WTC11 (cell line): ENCODE results near the gene NPAS2. TPM values are rescaled to one million over a fixed set of nuclear protein-coding genes. Genes with fewer than 3 reads are reported as not detected.

Source experiments
- ATAC-seq: fragments of 200-7000 bp; cut with Tn5 transposase; 2 replicates; pipeline ENCODE4 v1.10.0; 2021; ENCODE audit warnings: mild to moderate bottlenecking, moderate library complexity
- Bru-seq: library from RNA; stranded (reverse); fragments of 400-500 nt; gene quantifications from one replicate; lab custom pipeline; 2021; lab: Mats Ljungman, UMichigan
- CTCF ChIA-PET: fragments of 300-600 bp; sonication (Branson Sonifier 250); formaldehyde crosslinking; loops from one replicate; lab custom pipeline; 2021; ENCODE audit warnings: antibody characterized with exemption; lab: Charles Lee
- POLR2A ChIA-PET: fragments of 350-600 bp; sonication (Branson Sonifier 250); formaldehyde crosslinking; loops from one replicate; lab custom pipeline; 2021; ENCODE audit warnings: antibody characterized with exemption; lab: Charles Lee
- DNase-seq: peaks from one replicate; pipeline ENCODE4 v3.0.0; 2021; ENCODE audit warnings: low spot score
- H3K27ac Mint-ChIP-seq: 2 replicates; pipeline ENCODE4 v1.8.0; 2021; ENCODE audit warnings: mixed read lengths
- H3K27me3 Mint-ChIP-seq: 2 replicates; pipeline ENCODE4 v1.8.0; 2021; ENCODE audit warnings: low read depth, mild to moderate bottlenecking, moderate library complexity, mixed read lengths
- H3K36me3 Mint-ChIP-seq: 2 replicates; pipeline ENCODE4 v1.8.0; 2021; ENCODE audit warnings: mixed read lengths
- H3K4me1 Mint-ChIP-seq: 2 replicates; pipeline ENCODE4 v1.8.0; 2022; ENCODE audit warnings: mixed read lengths
- H3K4me3 Mint-ChIP-seq: 2 replicates; pipeline ENCODE4 v1.8.0; 2021; ENCODE audit warnings: mild to moderate bottlenecking, moderate library complexity, mixed read lengths
- H3K9me3 Mint-ChIP-seq: 2 replicates; pipeline ENCODE4 v1.8.0; 2021; ENCODE audit warnings: mixed read lengths
- ATF1 ChIP-seq: sonication (generic); formaldehyde crosslinking; IDR thresholded peaks from 2 replicates; pipeline ENCODE4 v1.8.1; 2023; ENCODE audit warnings: mild to moderate bottlenecking, moderate library complexity, missing genetic modification reagents
- CBFB ChIP-seq: sonication (generic); formaldehyde crosslinking; IDR thresholded peaks from 2 replicates; pipeline ENCODE4 v1.8.1; 2022; ENCODE audit warnings: mild to moderate bottlenecking, low read depth, missing genetic modification reagents
- FOXP1 ChIP-seq: sonication (generic); formaldehyde crosslinking; IDR thresholded peaks from 2 replicates; pipeline ENCODE4 v1.8.0; 2022; ENCODE audit warnings: missing genetic modification reagents, mild to moderate bottlenecking, moderate library complexity, borderline replicate concordance
- GABPB1 ChIP-seq: sonication (generic); formaldehyde crosslinking; IDR thresholded peaks from 2 replicates; pipeline ENCODE4 v1.8.1; 2023; ENCODE audit warnings: mild to moderate bottlenecking, missing genetic modification reagents
- IRF2 ChIP-seq: sonication (generic); formaldehyde crosslinking; IDR thresholded peaks from 2 replicates; pipeline ENCODE4 v1.8.0; 2022; ENCODE audit warnings: low read depth, missing genetic modification reagents, borderline replicate concordance
- ZNF263 ChIP-seq: sonication (generic); formaldehyde crosslinking; IDR thresholded peaks from 2 replicates; pipeline ENCODE4 v1.8.1; 2022; ENCODE audit warnings: low read depth, mild to moderate bottlenecking, moderate library complexity, missing genetic modification reagents
- ZNF671 ChIP-seq: fragments of 250-450 bp; sonication (Bioruptor Pico); IDR thresholded peaks from 2 replicates; pipeline ENCODE4 v1.8.0; 2021; ENCODE audit warnings: mild to moderate bottlenecking
- long read RNA-seq, 3 experiments: library from RNA in 1 of 3; library from capped mRNA in 1 of 3; library from polyadenylated mRNA in 1 of 3; unstranded in 2 of 3; stranded (forward) in 1 of 3; transcript quantifications; one replicate each; pipeline ENCODE4 v2.0.0, GENCODE V29; 2021
- total RNA-seq: library from RNA; stranded (reverse); gene quantifications from 3 replicates; pipeline ENCODE4 v1.2.3, GENCODE V29; 2021
- TF ChIP-seq, protein P1 (sequence below): sonication (generic); formaldehyde crosslinking; IDR thresholded peaks from 2 replicates; pipeline ENCODE4 v1.8.1; 2022; ENCODE audit warnings: low read depth, mild to moderate bottlenecking, moderate library complexity, missing genetic modification reagents, borderline replicate concordance
- TF ChIP-seq, protein P2 (sequence below): fragments of 250-450 bp; sonication (Bioruptor Pico); IDR thresholded peaks from 2 replicates; pipeline ENCODE4 v1.9.0; 2021; ENCODE audit warnings: mild to moderate bottlenecking, borderline replicate concordance
- TF ChIP-seq, protein P3 (sequence below): sonication (generic); formaldehyde crosslinking; IDR thresholded peaks from 2 replicates; pipeline ENCODE4 v1.8.1; 2022; ENCODE audit warnings: mild to moderate bottlenecking, missing genetic modification reagents, moderate library complexity, borderline replicate concordance
- TF ChIP-seq, protein P4 (sequence below): sonication (generic); formaldehyde crosslinking; IDR thresholded peaks from 2 replicates; pipeline ENCODE4 v1.8.0; 2023; ENCODE audit warnings: missing genetic modification reagents, mild to moderate bottlenecking, borderline replicate concordance
- TF ChIP-seq, protein P5 (sequence below): sonication (generic); formaldehyde crosslinking; IDR thresholded peaks from 2 replicates; pipeline ENCODE4 v1.8.1; 2023; ENCODE audit warnings: mild to moderate bottlenecking, missing genetic modification reagents
- TF ChIP-seq, protein P6 (sequence below): fragments of 250-450 bp; sonication (Bioruptor Pico); IDR thresholded peaks from 2 replicates; pipeline ENCODE4 v1.9.0; 2021; ENCODE audit warnings: mild to moderate bottlenecking

NPAS2 gene, protein sequence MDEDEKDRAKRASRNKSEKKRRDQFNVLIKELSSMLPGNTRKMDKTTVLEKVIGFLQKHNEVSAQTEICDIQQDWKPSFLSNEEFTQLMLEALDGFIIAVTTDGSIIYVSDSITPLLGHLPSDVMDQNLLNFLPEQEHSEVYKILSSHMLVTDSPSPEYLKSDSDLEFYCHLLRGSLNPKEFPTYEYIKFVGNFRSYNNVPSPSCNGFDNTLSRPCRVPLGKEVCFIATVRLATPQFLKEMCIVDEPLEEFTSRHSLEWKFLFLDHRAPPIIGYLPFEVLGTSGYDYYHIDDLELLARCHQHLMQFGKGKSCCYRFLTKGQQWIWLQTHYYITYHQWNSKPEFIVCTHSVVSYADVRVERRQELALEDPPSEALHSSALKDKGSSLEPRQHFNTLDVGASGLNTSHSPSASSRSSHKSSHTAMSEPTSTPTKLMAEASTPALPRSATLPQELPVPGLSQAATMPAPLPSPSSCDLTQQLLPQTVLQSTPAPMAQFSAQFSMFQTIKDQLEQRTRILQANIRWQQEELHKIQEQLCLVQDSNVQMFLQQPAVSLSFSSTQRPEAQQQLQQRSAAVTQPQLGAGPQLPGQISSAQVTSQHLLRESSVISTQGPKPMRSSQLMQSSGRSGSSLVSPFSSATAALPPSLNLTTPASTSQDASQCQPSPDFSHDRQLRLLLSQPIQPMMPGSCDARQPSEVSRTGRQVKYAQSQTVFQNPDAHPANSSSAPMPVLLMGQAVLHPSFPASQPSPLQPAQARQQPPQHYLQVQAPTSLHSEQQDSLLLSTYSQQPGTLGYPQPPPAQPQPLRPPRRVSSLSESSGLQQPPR
- total RNA-seq: 1.9 to 3.7 TPM (median 2.6 TPM) in 3 replicates
- Bru-seq, nascent RNA: percentile 31 among the genes with signal in this experiment
- long read RNA-seq, experiment 1, full-length matches to known transcripts: 1 of 9 reads
- long read RNA-seq, experiment 1, partial matches to known transcripts: 2 of 9 reads
- long read RNA-seq, experiment 1, other reads (novel, unspliced or antisense): 6 of 9 reads
- long read RNA-seq, experiment 2, partial matches to known transcripts: 1 of 6 reads
- long read RNA-seq, experiment 2, other reads (novel, unspliced or antisense): 5 of 6 reads
- long read RNA-seq, experiment 3, partial matches to known transcripts: 0 of 1 reads
- long read RNA-seq, experiment 3, other reads (novel, unspliced or antisense): 1 of 1 reads

DNA sequence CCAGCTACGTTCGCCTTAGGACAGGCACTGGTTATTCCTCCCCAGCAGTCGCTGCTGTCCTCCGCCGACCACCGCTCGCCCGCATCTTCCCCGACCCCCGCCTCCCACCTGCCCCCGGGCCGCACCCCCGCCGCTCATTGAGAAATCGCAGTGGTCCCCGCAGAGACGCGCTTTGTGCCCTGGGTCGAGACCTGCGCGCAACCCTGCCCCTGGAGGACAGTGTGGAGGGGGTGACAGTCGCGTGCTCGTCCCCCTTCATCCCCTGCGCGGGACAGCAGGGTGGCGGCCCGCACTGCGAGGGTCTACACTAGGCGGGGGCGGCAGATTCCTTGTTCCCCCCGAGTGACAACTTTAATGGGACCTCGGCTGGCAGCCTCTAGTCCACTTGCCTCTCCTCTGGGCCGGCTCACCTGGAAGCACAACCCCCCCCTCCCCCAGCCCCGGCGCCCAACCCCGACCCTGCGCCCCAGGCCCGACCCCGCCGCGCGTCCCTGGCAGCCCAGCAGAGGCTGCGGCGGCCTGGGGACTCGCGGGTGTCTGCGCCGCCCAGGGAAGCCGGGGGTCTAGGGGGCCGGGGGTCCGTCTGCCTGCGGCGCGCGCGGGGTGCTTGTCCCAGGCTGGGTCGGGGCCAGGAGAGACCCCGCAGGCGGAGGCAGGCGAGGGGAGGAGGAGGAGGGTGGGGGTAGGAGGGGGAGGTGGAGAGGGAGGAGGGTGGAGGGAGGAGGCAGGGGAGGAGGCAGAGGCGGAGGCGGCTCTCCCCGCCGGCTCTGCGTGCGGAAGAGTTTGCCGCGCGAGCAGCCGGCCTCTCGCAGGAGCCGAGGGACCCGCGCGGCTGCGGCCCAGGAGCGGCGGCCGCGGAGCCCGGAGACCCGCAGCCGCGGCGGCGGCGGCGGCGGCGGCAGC lies at the start of gene NPAS2:
NPAS2 (plus strand) TSS at position 770 of the 903 bp plus-strand sequence. CDS start 84,616 bp downstream, outside the sequence.
- peaks cover 79% of the 10 kb centered on the region for H3K27me3 Mint-ChIP-seq
- POLR2A ChIA-PET: interaction anchor here (0.7 kb wide), 1 partner anchor 62 kb away, joined by 3 read pairs; no protein-coding TSS in a partner anchor
- CTCF ChIA-PET: interaction anchor here (1.1 to 1.8 kb wide), 3 partner anchors 10 to 209 kb away, joined by 4 read pairs; no protein-coding TSS in a partner anchor
- no peaks in the 10 kb centered on the region for H3K9me3 Mint-ChIP-seq
- peak; percentile 30 for DNase-seq
- no peak within 1 kb of the TSS for H3K27ac Mint-ChIP-seq
- peak; percentile 26 for ATAC-seq
- peaks cover 33% of the 10 kb centered on the region for H3K4me1 Mint-ChIP-seq
- peak within 1 kb of the TSS; percentile 73 for H3K4me3 Mint-ChIP-seq
- peak; percentile 6; the same call in 1 of the 2 replicates for TF ChIP-seq GABPB1
- 0 out of 2 replicates have a peak, but pooled peaks have one; percentile 48 for TF ChIP-seq ZNF263 (CRISPR knock-in tag)
- TF ChIP-seq IRF2 (CRISPR knock-in tag): no peak
- TF ChIP-seq, all 79 proteins: peak for 2
- H3K36me3 Mint-ChIP-seq: no peaks in the 10 kb centered on the region

DNA sequence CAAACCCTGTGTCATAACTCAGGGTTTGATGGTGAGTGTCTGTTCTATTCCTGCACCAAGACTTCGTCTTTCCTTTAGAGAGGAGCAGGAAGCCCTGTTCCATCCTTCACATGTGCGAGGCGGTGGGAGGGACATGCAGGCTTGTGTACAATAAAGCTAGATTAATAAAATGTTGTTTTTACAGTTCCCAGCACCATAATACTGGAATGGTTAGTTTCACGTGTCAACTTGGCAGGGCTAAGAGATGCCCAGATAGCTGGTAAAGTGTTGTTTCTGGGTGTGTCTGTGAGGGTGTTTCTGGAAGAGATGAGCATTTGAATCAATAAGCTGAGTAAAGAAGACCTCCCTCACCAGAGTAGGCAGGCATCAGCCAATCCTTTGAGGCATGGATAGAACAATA lies 48.8 kb upstream of the NPAS2 start:
- DNase-seq (no peak), ATAC-seq (no peak)
- H3K4me3 Mint-ChIP-seq: no peak overlapping the region
- ChIA-PET CTCF (no interaction called here), POLR2A (no interaction called here)
- H3K4me1 Mint-ChIP-seq: peaks cover 4% of the 10 kb centered on the region; the same call in 1 of the 2 replicates
- no peak overlapping the region for H3K27ac Mint-ChIP-seq
- H3K9me3 Mint-ChIP-seq: 0 out of 2 replicates have a peak, but pooled peaks cover 7% of the 10 kb centered on the region
- H3K36me3 Mint-ChIP-seq: no peaks in the 10 kb centered on the region
- no peaks in the 10 kb centered on the region for H3K27me3 Mint-ChIP-seq
- no peak for TF ChIP-seq FOXP1
- TF ChIP-seq, protein P1, sequence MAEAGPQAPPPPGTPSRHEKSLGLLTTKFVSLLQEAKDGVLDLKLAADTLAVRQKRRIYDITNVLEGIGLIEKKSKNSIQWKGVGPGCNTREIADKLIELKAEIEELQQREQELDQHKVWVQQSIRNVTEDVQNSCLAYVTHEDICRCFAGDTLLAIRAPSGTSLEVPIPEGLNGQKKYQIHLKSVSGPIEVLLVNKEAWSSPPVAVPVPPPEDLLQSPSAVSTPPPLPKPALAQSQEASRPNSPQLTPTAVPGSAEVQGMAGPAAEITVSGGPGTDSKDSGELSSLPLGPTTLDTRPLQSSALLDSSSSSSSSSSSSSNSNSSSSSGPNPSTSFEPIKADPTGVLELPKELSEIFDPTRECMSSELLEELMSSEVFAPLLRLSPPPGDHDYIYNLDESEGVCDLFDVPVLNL (CRISPR knock-in tag): no peak
- no peak for TF ChIP-seq CBFB (CRISPR knock-in tag)
- TF ChIP-seq, protein P2, sequence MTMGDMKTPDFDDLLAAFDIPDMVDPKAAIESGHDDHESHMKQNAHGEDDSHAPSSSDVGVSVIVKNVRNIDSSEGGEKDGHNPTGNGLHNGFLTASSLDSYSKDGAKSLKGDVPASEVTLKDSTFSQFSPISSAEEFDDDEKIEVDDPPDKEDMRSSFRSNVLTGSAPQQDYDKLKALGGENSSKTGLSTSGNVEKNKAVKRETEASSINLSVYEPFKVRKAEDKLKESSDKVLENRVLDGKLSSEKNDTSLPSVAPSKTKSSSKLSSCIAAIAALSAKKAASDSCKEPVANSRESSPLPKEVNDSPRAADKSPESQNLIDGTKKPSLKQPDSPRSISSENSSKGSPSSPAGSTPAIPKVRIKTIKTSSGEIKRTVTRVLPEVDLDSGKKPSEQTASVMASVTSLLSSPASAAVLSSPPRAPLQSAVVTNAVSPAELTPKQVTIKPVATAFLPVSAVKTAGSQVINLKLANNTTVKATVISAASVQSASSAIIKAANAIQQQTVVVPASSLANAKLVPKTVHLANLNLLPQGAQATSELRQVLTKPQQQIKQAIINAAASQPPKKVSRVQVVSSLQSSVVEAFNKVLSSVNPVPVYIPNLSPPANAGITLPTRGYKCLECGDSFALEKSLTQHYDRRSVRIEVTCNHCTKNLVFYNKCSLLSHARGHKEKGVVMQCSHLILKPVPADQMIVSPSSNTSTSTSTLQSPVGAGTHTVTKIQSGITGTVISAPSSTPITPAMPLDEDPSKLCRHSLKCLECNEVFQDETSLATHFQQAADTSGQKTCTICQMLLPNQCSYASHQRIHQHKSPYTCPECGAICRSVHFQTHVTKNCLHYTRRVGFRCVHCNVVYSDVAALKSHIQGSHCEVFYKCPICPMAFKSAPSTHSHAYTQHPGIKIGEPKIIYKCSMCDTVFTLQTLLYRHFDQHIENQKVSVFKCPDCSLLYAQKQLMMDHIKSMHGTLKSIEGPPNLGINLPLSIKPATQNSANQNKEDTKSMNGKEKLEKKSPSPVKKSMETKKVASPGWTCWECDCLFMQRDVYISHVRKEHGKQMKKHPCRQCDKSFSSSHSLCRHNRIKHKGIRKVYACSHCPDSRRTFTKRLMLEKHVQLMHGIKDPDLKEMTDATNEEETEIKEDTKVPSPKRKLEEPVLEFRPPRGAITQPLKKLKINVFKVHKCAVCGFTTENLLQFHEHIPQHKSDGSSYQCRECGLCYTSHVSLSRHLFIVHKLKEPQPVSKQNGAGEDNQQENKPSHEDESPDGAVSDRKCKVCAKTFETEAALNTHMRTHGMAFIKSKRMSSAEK (CRISPR knock-in tag): no peak
- TF ChIP-seq, protein P3, sequence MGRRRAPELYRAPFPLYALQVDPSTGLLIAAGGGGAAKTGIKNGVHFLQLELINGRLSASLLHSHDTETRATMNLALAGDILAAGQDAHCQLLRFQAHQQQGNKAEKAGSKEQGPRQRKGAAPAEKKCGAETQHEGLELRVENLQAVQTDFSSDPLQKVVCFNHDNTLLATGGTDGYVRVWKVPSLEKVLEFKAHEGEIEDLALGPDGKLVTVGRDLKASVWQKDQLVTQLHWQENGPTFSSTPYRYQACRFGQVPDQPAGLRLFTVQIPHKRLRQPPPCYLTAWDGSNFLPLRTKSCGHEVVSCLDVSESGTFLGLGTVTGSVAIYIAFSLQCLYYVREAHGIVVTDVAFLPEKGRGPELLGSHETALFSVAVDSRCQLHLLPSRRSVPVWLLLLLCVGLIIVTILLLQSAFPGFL (CRISPR knock-in tag): no peak
- TF ChIP-seq, protein P4, sequence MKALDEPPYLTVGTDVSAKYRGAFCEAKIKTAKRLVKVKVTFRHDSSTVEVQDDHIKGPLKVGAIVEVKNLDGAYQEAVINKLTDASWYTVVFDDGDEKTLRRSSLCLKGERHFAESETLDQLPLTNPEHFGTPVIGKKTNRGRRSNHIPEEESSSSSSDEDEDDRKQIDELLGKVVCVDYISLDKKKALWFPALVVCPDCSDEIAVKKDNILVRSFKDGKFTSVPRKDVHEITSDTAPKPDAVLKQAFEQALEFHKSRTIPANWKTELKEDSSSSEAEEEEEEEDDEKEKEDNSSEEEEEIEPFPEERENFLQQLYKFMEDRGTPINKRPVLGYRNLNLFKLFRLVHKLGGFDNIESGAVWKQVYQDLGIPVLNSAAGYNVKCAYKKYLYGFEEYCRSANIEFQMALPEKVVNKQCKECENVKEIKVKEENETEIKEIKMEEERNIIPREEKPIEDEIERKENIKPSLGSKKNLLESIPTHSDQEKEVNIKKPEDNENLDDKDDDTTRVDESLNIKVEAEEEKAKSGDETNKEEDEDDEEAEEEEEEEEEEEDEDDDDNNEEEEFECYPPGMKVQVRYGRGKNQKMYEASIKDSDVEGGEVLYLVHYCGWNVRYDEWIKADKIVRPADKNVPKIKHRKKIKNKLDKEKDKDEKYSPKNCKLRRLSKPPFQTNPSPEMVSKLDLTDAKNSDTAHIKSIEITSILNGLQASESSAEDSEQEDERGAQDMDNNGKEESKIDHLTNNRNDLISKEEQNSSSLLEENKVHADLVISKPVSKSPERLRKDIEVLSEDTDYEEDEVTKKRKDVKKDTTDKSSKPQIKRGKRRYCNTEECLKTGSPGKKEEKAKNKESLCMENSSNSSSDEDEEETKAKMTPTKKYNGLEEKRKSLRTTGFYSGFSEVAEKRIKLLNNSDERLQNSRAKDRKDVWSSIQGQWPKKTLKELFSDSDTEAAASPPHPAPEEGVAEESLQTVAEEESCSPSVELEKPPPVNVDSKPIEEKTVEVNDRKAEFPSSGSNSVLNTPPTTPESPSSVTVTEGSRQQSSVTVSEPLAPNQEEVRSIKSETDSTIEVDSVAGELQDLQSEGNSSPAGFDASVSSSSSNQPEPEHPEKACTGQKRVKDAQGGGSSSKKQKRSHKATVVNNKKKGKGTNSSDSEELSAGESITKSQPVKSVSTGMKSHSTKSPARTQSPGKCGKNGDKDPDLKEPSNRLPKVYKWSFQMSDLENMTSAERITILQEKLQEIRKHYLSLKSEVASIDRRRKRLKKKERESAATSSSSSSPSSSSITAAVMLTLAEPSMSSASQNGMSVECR (CRISPR knock-in tag): no peak
- TF ChIP-seq, protein P5, sequence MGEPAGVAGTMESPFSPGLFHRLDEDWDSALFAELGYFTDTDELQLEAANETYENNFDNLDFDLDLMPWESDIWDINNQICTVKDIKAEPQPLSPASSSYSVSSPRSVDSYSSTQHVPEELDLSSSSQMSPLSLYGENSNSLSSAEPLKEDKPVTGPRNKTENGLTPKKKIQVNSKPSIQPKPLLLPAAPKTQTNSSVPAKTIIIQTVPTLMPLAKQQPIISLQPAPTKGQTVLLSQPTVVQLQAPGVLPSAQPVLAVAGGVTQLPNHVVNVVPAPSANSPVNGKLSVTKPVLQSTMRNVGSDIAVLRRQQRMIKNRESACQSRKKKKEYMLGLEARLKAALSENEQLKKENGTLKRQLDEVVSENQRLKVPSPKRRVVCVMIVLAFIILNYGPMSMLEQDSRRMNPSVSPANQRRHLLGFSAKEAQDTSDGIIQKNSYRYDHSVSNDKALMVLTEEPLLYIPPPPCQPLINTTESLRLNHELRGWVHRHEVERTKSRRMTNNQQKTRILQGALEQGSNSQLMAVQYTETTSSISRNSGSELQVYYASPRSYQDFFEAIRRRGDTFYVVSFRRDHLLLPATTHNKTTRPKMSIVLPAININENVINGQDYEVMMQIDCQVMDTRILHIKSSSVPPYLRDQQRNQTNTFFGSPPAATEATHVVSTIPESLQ (CRISPR knock-in tag): no peak
- no peak for TF ChIP-seq ATF1 (CRISPR knock-in tag)
- TF ChIP-seq, protein P6, sequence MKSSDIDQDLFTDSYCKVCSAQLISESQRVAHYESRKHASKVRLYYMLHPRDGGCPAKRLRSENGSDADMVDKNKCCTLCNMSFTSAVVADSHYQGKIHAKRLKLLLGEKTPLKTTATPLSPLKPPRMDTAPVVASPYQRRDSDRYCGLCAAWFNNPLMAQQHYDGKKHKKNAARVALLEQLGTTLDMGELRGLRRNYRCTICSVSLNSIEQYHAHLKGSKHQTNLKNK (CRISPR knock-in tag): no peak
- no peak for TF ChIP-seq ZNF671 (CRISPR knock-in tag)
